IMR-90 (cell line): ENCODE measurements around the gene ZNF77. TPM values are rescaled to one million over a fixed set of nuclear protein-coding genes. Genes with fewer than 3 reads are reported as not detected.

Source experiments
- ATAC-seq: fragments of 200-7000 bp; cut with Tn5 transposase; 2 replicates; pipeline ENCODE4 v1.9.1; 2020; ENCODE audit warnings: low read depth, mild to moderate bottlenecking, moderate library complexity
- BruUV-seq: library from RNA; stranded (reverse); fragments of 400-500 nt; replicated peaks from 2 replicates; lab custom pipeline; 2021; lab: Mats Ljungman, UMichigan
- CTCF ChIA-PET: fragments of 300-600 bp; formaldehyde crosslinking; extraction: SDS; loops from one replicate; lab custom pipeline; 2021; ENCODE audit warnings: antibody characterized with exemption; lab: Yijun Ruan, JAX
- POLR2A ChIA-PET: fragments of 300-600 bp; sonication (Branson Sonifier 250); formaldehyde crosslinking; loops from one replicate; lab custom pipeline; 2022; ENCODE audit warnings: antibody characterized with exemption; ENCODE audit not compliant: unreplicated experiment; lab: Charles Lee
- DNase-seq: peaks from one replicate; pipeline ENCODE4 v3.0.0; 2013
- H2AFZ ChIP-seq: replicated peaks from 2 replicates; pipeline ENCODE3; 2013; ENCODE audit warnings: low read length, mild to moderate bottlenecking; ENCODE audit not compliant: poor library complexity
- H2AK5ac ChIP-seq: 2 replicates; pipeline ENCODE4 v1.6.1; 2013; ENCODE audit warnings: low read depth, low read length, inconsistent platforms
- H2AK9ac ChIP-seq: replicated peaks from 2 replicates; pipeline ENCODE3; 2013; ENCODE audit warnings: mild to moderate bottlenecking, low read depth, low read length, moderate library complexity; ENCODE audit not compliant: poor library complexity
- H2BK120ac ChIP-seq: 2 replicates; pipeline ENCODE4 v1.6.1; 2013; ENCODE audit warnings: low read depth, low read length, inconsistent platforms
- H2BK15ac ChIP-seq: 3 replicates; pipeline ENCODE4 v1.6.1; 2013; ENCODE audit warnings: low read depth, low read length, inconsistent platforms
- H2BK20ac ChIP-seq: 2 replicates; pipeline ENCODE4 v1.6.1; 2013; ENCODE audit warnings: low read depth, mild to moderate bottlenecking, inconsistent platforms, low read length, moderate library complexity
- H2BK5ac ChIP-seq: 2 replicates; pipeline ENCODE4 v1.6.1; 2013; ENCODE audit warnings: mild to moderate bottlenecking, low read depth, low read length, inconsistent platforms; ENCODE audit not compliant: poor library complexity, severe bottlenecking
- H3K14ac ChIP-seq: replicated peaks from 2 replicates; pipeline ENCODE4 v1.6.1; 2013; ENCODE audit warnings: low read depth, low read length, inconsistent platforms
- H3K18ac ChIP-seq: 2 replicates; pipeline ENCODE4 v1.6.1; 2013; ENCODE audit warnings: low read depth, low read length, control low read depth
- H3K23ac ChIP-seq: 2 replicates; pipeline ENCODE4 v1.6.1; 2013; ENCODE audit warnings: low read depth, low read length, inconsistent platforms
- H3K27ac ChIP-seq: 2 replicates; pipeline ENCODE4 v1.5.1; 2013; ENCODE audit warnings: mild to moderate bottlenecking, control low read depth, low read length; ENCODE audit not compliant: insufficient read depth
- H3K27me3 ChIP-seq: 2 replicates; pipeline ENCODE4 v1.6.1; 2013; ENCODE audit warnings: low read length; ENCODE audit not compliant: control insufficient read depth, insufficient read depth
- H3K36me3 ChIP-seq: 2 replicates; pipeline ENCODE4 v1.6.1; 2013; ENCODE audit warnings: low read length, mixed read lengths; ENCODE audit not compliant: control insufficient read depth, insufficient read depth
- H3K4ac ChIP-seq: 2 replicates; pipeline ENCODE4 v1.6.1; 2013; ENCODE audit warnings: low read depth, low read length, inconsistent platforms
- H3K4me1 ChIP-seq: 2 replicates; pipeline ENCODE4 v1.6.1; 2013; ENCODE audit warnings: low read length, mixed read lengths; ENCODE audit not compliant: control insufficient read depth, insufficient read depth
- H3K4me2 ChIP-seq: 2 replicates; pipeline ENCODE4 v1.6.1; 2013; ENCODE audit warnings: low read depth, mild to moderate bottlenecking, control low read depth, low read length, moderate library complexity
- H3K4me3 ChIP-seq: 2 replicates; pipeline ENCODE4 v1.5.1; 2013; ENCODE audit warnings: low read depth, mild to moderate bottlenecking, control low read depth, low read length, moderate library complexity; ENCODE audit not compliant: insufficient read depth
- H3K56ac ChIP-seq: 2 replicates; pipeline ENCODE4 v1.6.1; 2013; ENCODE audit warnings: low read length, inconsistent platforms; ENCODE audit not compliant: insufficient read depth; ENCODE audit errors: extremely low read depth
- H3K79me1 ChIP-seq, 2 experiments: 2 replicates each; pipeline ENCODE4 v1.6.1; 2013; ENCODE audit warnings: low read length in 2 of 2, inconsistent platforms in 1 of 2, low read depth in 1 of 2
- H3K9ac ChIP-seq: 2 replicates; pipeline ENCODE4 v1.6.1; 2013; ENCODE audit warnings: low read depth, low read length, control low read depth
- H3K9me1 ChIP-seq: 2 replicates; pipeline ENCODE4 v1.6.1; 2013; ENCODE audit warnings: low read length, inconsistent platforms; ENCODE audit not compliant: insufficient read depth
- H3K9me3 ChIP-seq: 2 replicates; pipeline ENCODE4 v1.6.1; 2013; ENCODE audit warnings: low read length; ENCODE audit not compliant: control insufficient read depth, insufficient read depth
- H4K20me1 ChIP-seq: 2 replicates; pipeline ENCODE4 v1.6.1; 2013; ENCODE audit warnings: low read length, inconsistent platforms; ENCODE audit not compliant: insufficient read depth
- H4K5ac ChIP-seq: 2 replicates; pipeline ENCODE4 v1.6.1; 2013; ENCODE audit warnings: mild to moderate bottlenecking, low read depth, low read length, control low read depth
- H4K8ac ChIP-seq, 2 experiments: 2 replicates each; pipeline ENCODE4 v1.6.1; 2013; ENCODE audit warnings: low read depth in 2 of 2, low read length in 2 of 2, control low read depth in 1 of 2, inconsistent platforms in 1 of 2
- H4K91ac ChIP-seq: 2 replicates; pipeline ENCODE4 v1.6.1; 2013; ENCODE audit warnings: low read depth, low read length, inconsistent platforms; ENCODE audit not compliant: insufficient read depth
- BHLHE40 ChIP-seq: fragments of 150-350 bp; IDR thresholded peaks from 2 replicates; pipeline ENCODE4 v1.6.1; 2016; ENCODE audit warnings: mild to moderate bottlenecking, low read depth, low read length
- CEBPB ChIP-seq: IDR thresholded peaks from 2 replicates; pipeline ENCODE4 v1.6.1; 2012; ENCODE audit warnings: low read depth, low read length, improper control_type of control experiment
- CHD1 ChIP-seq: IDR thresholded peaks from 2 replicates; pipeline ENCODE4 v1.6.1; 2012; ENCODE audit warnings: low read depth, low read length, improper control_type of control experiment
- CTCF ChIP-seq: conservative IDR thresholded peaks from 2 replicates; pipeline ENCODE4 v1.5.1; 2012; ENCODE audit warnings: mild to moderate bottlenecking, low read depth, low read length, improper control_type of control experiment
- ELK1 ChIP-seq: fragments of 150-350 bp; IDR thresholded peaks from 2 replicates; pipeline ENCODE4 v1.6.1; 2016; ENCODE audit warnings: low read depth, mild to moderate bottlenecking, low read length, moderate library complexity, borderline replicate concordance
- FOS ChIP-seq: fragments of 150-350 bp; IDR thresholded peaks from 2 replicates; pipeline ENCODE4 v1.6.1; 2016; ENCODE audit warnings: low read depth, low read length
- MAFK ChIP-seq: IDR thresholded peaks from 2 replicates; pipeline ENCODE4 v1.6.1; 2012; ENCODE audit warnings: low read depth, low read length, improper control_type of control experiment
- MAZ ChIP-seq: IDR thresholded peaks from 2 replicates; pipeline ENCODE4 v1.6.1; 2012; ENCODE audit warnings: low read depth, mild to moderate bottlenecking, low read length, improper control_type of control experiment, moderate library complexity, borderline replicate concordance
- MXI1 ChIP-seq: IDR thresholded peaks from 2 replicates; pipeline ENCODE4 v1.6.1; 2012; ENCODE audit warnings: low read depth, mild to moderate bottlenecking, low read length, moderate library complexity, borderline replicate concordance
- NFE2L2 ChIP-seq: fragments of 150-350 bp; IDR thresholded peaks from 2 replicates; pipeline ENCODE4 v1.6.1; 2016; ENCODE audit warnings: low read depth, mild to moderate bottlenecking, low read length
- POLR2A ChIP-seq: IDR thresholded peaks from 2 replicates; pipeline ENCODE4 v1.6.1; 2012; ENCODE audit warnings: mild to moderate bottlenecking, low read depth, low read length
- RAD21 ChIP-seq: IDR thresholded peaks from 2 replicates; pipeline ENCODE4 v1.6.1; 2012; ENCODE audit warnings: low read length, improper control_type of control experiment
- RCOR1 ChIP-seq: IDR thresholded peaks from 2 replicates; pipeline ENCODE4 v1.6.1; 2012; ENCODE audit warnings: mild to moderate bottlenecking, low read length, improper control_type of control experiment; ENCODE audit not compliant: insufficient replicate concordance
- RFX5 ChIP-seq: IDR thresholded peaks from 2 replicates; pipeline ENCODE4 v1.8.0; 2012; ENCODE audit warnings: low read depth, mild to moderate bottlenecking, low read length, moderate library complexity
- SMC3 ChIP-seq: fragments of 150-350 bp; IDR thresholded peaks from 2 replicates; pipeline ENCODE4 v1.6.1; 2016; ENCODE audit warnings: low read depth, mild to moderate bottlenecking, antibody characterized with exemption, low read length, moderate library complexity
- USF2 ChIP-seq: fragments of 150-350 bp; IDR thresholded peaks from 2 replicates; pipeline ENCODE4 v1.6.1; 2017; ENCODE audit warnings: mild to moderate bottlenecking, antibody characterized with exemption, low read length, low read depth
- WGBS, 2 experiments: methylation state at CpG; one replicate each; pipeline versions ENCODE4 v1.1.5 to v1.1.7; 2013; ENCODE audit warnings: missing lambda C conversion rate in 2 of 2; ENCODE audit not compliant: insufficient read length in 1 of 2; ENCODE audit errors: extremely low coverage in 2 of 2; 5-methylcytosine and 5-hydroxymethylcytosine counted together
- dilution Hi-C: fragments of 300-500 bp; cut with HindIII; formaldehyde crosslinking; loops from one replicate; pipeline ENCODE4 v1.14.3; 2018; ENCODE audit warnings: low sequenced_read_pairs; ENCODE audit not compliant: unreplicated experiment
- in situ Hi-C: fragments of 300-500 bp; cut with MboI; formaldehyde crosslinking; loops from 3 replicates; pipeline ENCODE4 v1.14.3; 2019; ENCODE audit warnings: low sequenced_read_pairs, inconsistent platforms, mixed read lengths
- intact Hi-C: fragments of 100-400 bp; cut with micrococcal nuclease; formaldehyde crosslinking; loops from 2 replicates; pipeline ENCODE4 v1.10.0; 2022
- polyA plus RNA-seq, 3 experiments: library from polyadenylated mRNA; depleted of rRNA; stranded (reverse); fragments of >200 nt; gene quantifications; 2 replicates each; pipeline ENCODE4 v1.2.3, GENCODE V29; 2012; ENCODE audit warnings: low replicate concordance in 1 of 3
- total RNA-seq: library from RNA; depleted of rRNA; stranded (reverse); fragments of >200 nt; gene quantifications from 2 replicates; pipeline ENCODE4 v1.2.3, GENCODE V29; 2012

The ZNF77 gene
- total and polyA plus RNA-seq, 2 of the 4 experiments (the other 2 are of a cell fraction) = 3.6 to 6.5 TPM

GRCh38 chr19:2964874-2965273, 20.1 kb upstream of the ZNF77 start:
- BruUV-seq = no TSS peak
- Histone ChIP-seq H4K20me1 (no peaks in the 10 kb centered on the region), H3K4me2 (no peak overlapping the region), H4K5ac (no peak overlapping the region), H3K9me3 (no peaks in the 10 kb centered on the region), H2AK5ac (no peak overlapping the region), H3K23ac (no peak overlapping the region), H2BK5ac (no peak overlapping the region), H3K79me1 (no peaks in the 10 kb centered on the region), H3K4ac (no peak overlapping the region), H4K91ac (no peak overlapping the region), H3K27ac (no peak overlapping the region), H2BK15ac (no peak overlapping the region), H3K56ac (no peak overlapping the region), H2BK20ac (no peak overlapping the region), H3K4me3 (no peak overlapping the region), H2AFZ (no peak overlapping the region), H2AK9ac (no peak overlapping the region), H3K9ac (no peak overlapping the region), H3K27me3 (peaks cover under 1% of the 10 kb centered on the region; the same call in 1 of the 2 replicates), H3K36me3 (no peaks in the 10 kb centered on the region), H2BK120ac (no peak overlapping the region), H3K14ac (no peak overlapping the region), H3K9me1 (no peaks in the 10 kb centered on the region), H3K18ac (no peak overlapping the region), H4K8ac (no peak overlapping the region), H3K4me1 (peaks cover 2% of the 10 kb centered on the region; the same call in 1 of the 2 replicates)
- WGBS, 2 experiments = no CpG with 5 or more reads among the region's 5 CpGs
- no peak for TF ChIP-seq MAFK
- TF ChIP-seq SMC3 = no peak
- TF ChIP-seq NFE2L2 = no peak
- no peak for TF ChIP-seq RFX5
- TF ChIP-seq MXI1 = no peak
- TF ChIP-seq RAD21 = no peak
- TF ChIP-seq CEBPB = no peak
- TF ChIP-seq POLR2A = no peak
- TF ChIP-seq USF2 = no peak
- TF ChIP-seq CHD1 = no peak
- no peak for TF ChIP-seq CTCF
- no peak for TF ChIP-seq ELK1
- TF ChIP-seq RCOR1 = no peak
- TF ChIP-seq BHLHE40 = no peak
- TF ChIP-seq MAZ = no peak
- no peak for TF ChIP-seq FOS
- DNase-seq (no peak), ATAC-seq (no peak)
- ChIA-PET CTCF (interaction anchor here (0.6 kb wide), 1 partner anchor 156 kb away, joined by 4 read pairs; no protein-coding TSS in a partner anchor), POLR2A (no interaction called here)
- intact Hi-C loops (no loop called here), dilution Hi-C loops (no loop called here), in situ Hi-C loops (loop anchor here (25.0 kb wide), 1 partner anchor 522 kb away; the partner anchor contains the start of genes SMIM24 and SMIM44)
